LNCAP (cell line): Measurements from ENCODE around the gene FAM83E.

Source experiments
- TF ChIP-seq, protein P1 (sequence below): fragments of 450-650 bp; IDR thresholded peaks from 2 replicates; pipeline ENCODE4 v1.5.1; 2017; ENCODE audit warnings: mild to moderate bottlenecking

FAM83E gene

GRCh38 chr19:48565090-48565489 lies 49.8 kb downstream of the FAM83E start:
- TF ChIP-seq, protein P1, sequence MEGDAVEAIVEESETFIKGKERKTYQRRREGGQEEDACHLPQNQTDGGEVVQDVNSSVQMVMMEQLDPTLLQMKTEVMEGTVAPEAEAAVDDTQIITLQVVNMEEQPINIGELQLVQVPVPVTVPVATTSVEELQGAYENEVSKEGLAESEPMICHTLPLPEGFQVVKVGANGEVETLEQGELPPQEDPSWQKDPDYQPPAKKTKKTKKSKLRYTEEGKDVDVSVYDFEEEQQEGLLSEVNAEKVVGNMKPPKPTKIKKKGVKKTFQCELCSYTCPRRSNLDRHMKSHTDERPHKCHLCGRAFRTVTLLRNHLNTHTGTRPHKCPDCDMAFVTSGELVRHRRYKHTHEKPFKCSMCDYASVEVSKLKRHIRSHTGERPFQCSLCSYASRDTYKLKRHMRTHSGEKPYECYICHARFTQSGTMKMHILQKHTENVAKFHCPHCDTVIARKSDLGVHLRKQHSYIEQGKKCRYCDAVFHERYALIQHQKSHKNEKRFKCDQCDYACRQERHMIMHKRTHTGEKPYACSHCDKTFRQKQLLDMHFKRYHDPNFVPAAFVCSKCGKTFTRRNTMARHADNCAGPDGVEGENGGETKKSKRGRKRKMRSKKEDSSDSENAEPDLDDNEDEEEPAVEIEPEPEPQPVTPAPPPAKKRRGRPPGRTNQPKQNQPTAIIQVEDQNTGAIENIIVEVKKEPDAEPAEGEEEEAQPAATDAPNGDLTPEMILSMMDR: no peak
